WTC11 (cell line): ENCODE measurements around the gene SHBG. TPM values are rescaled to one million over a fixed set of nuclear protein-coding genes. Genes with fewer than 3 reads are reported as not detected.
A peak's percentile ranks its signal among the peaks of the same experiment; 100 is the strongest.

ENCODE experiments used
- ATAC-seq: fragments of 200-7000 bp; cut with Tn5 transposase; 2 replicates; pipeline ENCODE4 v1.10.0; 2021; ENCODE audit warnings: mild to moderate bottlenecking, moderate library complexity
- CTCF ChIA-PET: fragments of 300-600 bp; sonication (Branson Sonifier 250); formaldehyde crosslinking; loops from one replicate; lab custom pipeline; 2021; ENCODE audit warnings: antibody characterized with exemption; lab: Charles Lee
- POLR2A ChIA-PET: fragments of 350-600 bp; sonication (Branson Sonifier 250); formaldehyde crosslinking; loops from one replicate; lab custom pipeline; 2021; ENCODE audit warnings: antibody characterized with exemption; lab: Charles Lee
- DNase-seq: peaks from one replicate; pipeline ENCODE4 v3.0.0; 2021; ENCODE audit warnings: low spot score
- H3K27ac Mint-ChIP-seq: 2 replicates; pipeline ENCODE4 v1.8.0; 2021; ENCODE audit warnings: mixed read lengths
- H3K27me3 Mint-ChIP-seq: 2 replicates; pipeline ENCODE4 v1.8.0; 2021; ENCODE audit warnings: low read depth, mild to moderate bottlenecking, moderate library complexity, mixed read lengths
- H3K36me3 Mint-ChIP-seq: 2 replicates; pipeline ENCODE4 v1.8.0; 2021; ENCODE audit warnings: mixed read lengths
- H3K4me1 Mint-ChIP-seq: 2 replicates; pipeline ENCODE4 v1.8.0; 2022; ENCODE audit warnings: mixed read lengths
- H3K4me3 Mint-ChIP-seq: 2 replicates; pipeline ENCODE4 v1.8.0; 2021; ENCODE audit warnings: mild to moderate bottlenecking, moderate library complexity, mixed read lengths
- H3K9me3 Mint-ChIP-seq: 2 replicates; pipeline ENCODE4 v1.8.0; 2021; ENCODE audit warnings: mixed read lengths
- EMX1 ChIP-seq: fragments of 250-450 bp; sonication (Bioruptor Pico); IDR thresholded peaks from 2 replicates; pipeline ENCODE4 v1.8.0; 2021; ENCODE audit warnings: mild to moderate bottlenecking
- ETV6 ChIP-seq: sonication (generic); formaldehyde crosslinking; IDR thresholded peaks from 2 replicates; pipeline ENCODE4 v1.8.1; 2022; ENCODE audit warnings: mild to moderate bottlenecking, missing genetic modification reagents
- GABPB1 ChIP-seq: sonication (generic); formaldehyde crosslinking; IDR thresholded peaks from 2 replicates; pipeline ENCODE4 v1.8.1; 2023; ENCODE audit warnings: mild to moderate bottlenecking, missing genetic modification reagents
- JAZF1 ChIP-seq: fragments of 250-450 bp; sonication (Bioruptor Pico); IDR thresholded peaks from 2 replicates; pipeline ENCODE4 v1.9.0; 2021; ENCODE audit warnings: moderate library complexity, mild to moderate bottlenecking, inconsistent platforms
- SP1 ChIP-seq: sonication (generic); formaldehyde crosslinking; conservative IDR thresholded peaks from 2 replicates; pipeline ENCODE4 v1.8.1; 2022; ENCODE audit warnings: missing genetic modification reagents
- TEAD1 ChIP-seq: sonication (generic); formaldehyde crosslinking; IDR thresholded peaks from 2 replicates; pipeline ENCODE4 v1.8.0; 2022; ENCODE audit warnings: mild to moderate bottlenecking, missing genetic modification reagents
- TP53 ChIP-seq: sonication (generic); formaldehyde crosslinking; IDR thresholded peaks from 2 replicates; pipeline ENCODE4 v1.8.1; 2023; ENCODE audit warnings: mild to moderate bottlenecking, missing genetic modification reagents
- total RNA-seq: library from RNA; stranded (reverse); gene quantifications from 3 replicates; pipeline ENCODE4 v1.2.3, GENCODE V29; 2021
- TF ChIP-seq, protein P1 (sequence below): sonication (generic); formaldehyde crosslinking; IDR thresholded peaks from 2 replicates; pipeline ENCODE4 v1.8.1; 2023; ENCODE audit warnings: mild to moderate bottlenecking, missing genetic modification reagents, moderate library complexity
- TF ChIP-seq, protein P2 (sequence below): sonication (generic); formaldehyde crosslinking; IDR thresholded peaks from 2 replicates; pipeline ENCODE4 v1.8.0; 2022; ENCODE audit warnings: mild to moderate bottlenecking, missing genetic modification reagents

SHBG gene
- total RNA-seq, 1 experiment from 2014 or later = 0.83 TPM

DNA sequence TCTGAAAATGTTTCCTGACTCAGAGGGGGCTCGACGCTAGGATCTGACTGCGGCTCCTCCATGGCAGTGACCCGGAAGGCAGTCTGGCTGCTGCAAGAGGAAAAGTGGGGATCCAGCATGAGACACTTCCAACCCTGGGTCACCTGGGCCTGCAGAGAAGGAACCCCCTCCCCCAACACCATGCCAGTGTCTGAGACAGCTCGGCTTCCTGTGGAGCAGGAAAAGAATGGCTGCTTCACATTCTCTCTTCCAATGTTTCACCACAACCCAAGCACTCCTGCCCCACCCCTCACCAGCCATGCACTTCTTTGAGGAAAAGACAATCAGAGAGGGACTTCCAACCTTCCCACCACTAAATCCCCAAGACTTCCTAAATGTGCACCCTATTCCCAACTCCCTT, 46.6 kb downstream of the SHBG start:
- H3K4me3 Mint-ChIP-seq = peak overlapping the region; percentile 57
- peak; percentile 51 for ATAC-seq
- peaks cover 10% of the 10 kb centered on the region for H3K9me3 Mint-ChIP-seq
- ChIA-PET CTCF (interaction anchor here (0.7 to 4.5 kb wide), 10 partner anchors 9 to 62 kb away, joined by 3 to 43 read pairs (median 5); partner anchors contain the start of genes ATP1B2, FXR2, SAT2 and TP53), POLR2A (interaction anchor here (0.7 to 4.0 kb wide), 4 partner anchors 11 to 72 kb away, joined by 3 to 29 read pairs (median 4); partner anchors contain the start of genes TP53 and WRAP53)
- H3K36me3 Mint-ChIP-seq = peaks cover 37% of the 10 kb centered on the region
- H3K27ac Mint-ChIP-seq = peak overlapping the region; percentile 98
- no peaks in the 10 kb centered on the region; the same call in 1 of the 2 replicates for H3K27me3 Mint-ChIP-seq
- TF ChIP-seq EMX1 (CRISPR knock-in tag) = no peak
- TF ChIP-seq, protein P1, sequence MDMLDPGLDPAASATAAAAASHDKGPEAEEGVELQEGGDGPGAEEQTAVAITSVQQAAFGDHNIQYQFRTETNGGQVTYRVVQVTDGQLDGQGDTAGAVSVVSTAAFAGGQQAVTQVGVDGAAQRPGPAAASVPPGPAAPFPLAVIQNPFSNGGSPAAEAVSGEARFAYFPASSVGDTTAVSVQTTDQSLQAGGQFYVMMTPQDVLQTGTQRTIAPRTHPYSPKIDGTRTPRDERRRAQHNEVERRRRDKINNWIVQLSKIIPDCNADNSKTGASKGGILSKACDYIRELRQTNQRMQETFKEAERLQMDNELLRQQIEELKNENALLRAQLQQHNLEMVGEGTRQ (CRISPR knock-in tag) = 0 out of 2 replicates have a peak, but pooled peaks have one; percentile 15
- peaks cover 46% of the 10 kb centered on the region for H3K4me1 Mint-ChIP-seq
- DNase-seq = peak; percentile 50

DNA sequence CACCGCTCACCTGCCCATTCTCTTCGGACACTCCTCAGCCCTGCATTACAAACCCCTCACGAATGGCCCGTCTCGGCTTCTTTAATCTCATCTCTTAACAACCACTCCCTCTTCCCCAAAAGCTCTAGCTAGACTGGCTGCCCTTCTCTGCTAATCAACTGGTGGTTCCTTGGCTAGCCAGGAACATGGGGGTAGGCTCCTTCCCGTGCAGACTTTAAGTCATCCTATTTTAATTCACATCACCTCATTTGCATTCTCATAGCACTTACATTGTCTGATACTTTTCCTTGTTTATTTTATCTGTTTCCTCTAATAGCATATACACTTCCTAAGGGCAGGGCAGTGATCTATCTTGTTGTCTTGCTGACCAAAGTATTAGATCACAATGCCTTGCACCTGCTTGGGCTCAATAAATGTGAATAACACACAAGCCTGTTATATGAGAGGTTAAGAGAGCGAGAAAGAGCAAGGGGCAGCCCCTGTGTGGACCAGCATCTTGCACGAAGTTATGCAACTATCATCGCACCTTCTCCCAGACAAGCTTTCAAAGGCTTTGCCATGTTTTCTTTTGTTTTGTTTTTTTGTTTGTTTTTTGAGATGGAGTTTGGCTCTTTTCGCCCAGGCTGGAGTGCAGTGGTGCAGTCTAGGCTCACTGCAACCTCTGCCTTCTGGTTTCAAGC, 47.6 kb downstream of the SHBG start:
- Mint-ChIP-seq H3K27me3 (no peaks in the 10 kb centered on the region; the same call in 1 of the 2 replicates), H3K4me1 (peaks cover 48% of the 10 kb centered on the region), H3K4me3 (peak overlapping the region; percentile 57), H3K36me3 (peaks cover 33% of the 10 kb centered on the region), H3K27ac (peak overlapping the region; percentile 98), H3K9me3 (peaks cover 10% of the 10 kb centered on the region)
- DNase-seq (peak; percentile 44), ATAC-seq (peak; percentile 87)
- ChIA-PET CTCF (interaction anchor here (0.7 to 4.5 kb wide), 14 partner anchors 10 to 322 kb away, joined by 3 to 43 read pairs (median 4); partner anchors contain the start of genes ATP1B2, FXR2, SAT2 and SHBG), POLR2A (interaction anchor here (0.9 to 4.0 kb wide), 4 partner anchors 10 to 43 kb away, joined by 3 to 29 read pairs (median 6); partner anchors contain the start of genes ATP1B2, TP53 and WRAP53)
- peak; percentile 64; the same call in 1 of the 2 replicates for TF ChIP-seq TEAD1 (CRISPR knock-in tag)
- TF ChIP-seq JAZF1 (CRISPR knock-in tag) = no peak
- TF ChIP-seq GABPB1 (CRISPR knock-in tag) = no peak
- 0 out of 2 replicates have a peak, but pooled peaks have one; percentile 52 for TF ChIP-seq ETV6 (CRISPR knock-in tag)
- TF ChIP-seq TP53 (CRISPR knock-in tag) = 0 out of 2 replicates have a peak, but pooled peaks have one; percentile 24
- TF ChIP-seq SP1 (CRISPR knock-in tag) = 0 out of 2 replicates have a peak, but pooled peaks have one; percentile 18
- TF ChIP-seq, protein P2, sequence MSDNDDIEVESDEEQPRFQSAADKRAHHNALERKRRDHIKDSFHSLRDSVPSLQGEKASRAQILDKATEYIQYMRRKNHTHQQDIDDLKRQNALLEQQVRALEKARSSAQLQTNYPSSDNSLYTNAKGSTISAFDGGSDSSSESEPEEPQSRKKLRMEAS (CRISPR knock-in tag) = peak; percentile 24; the same call in 1 of the 2 replicates

Other genes with a start within 250 kb of the SHBG start
- 9.3 to 11.8 TPM (median 10.7 TPM) in 3 replicates for gene TNK1, start 249.0 kb upstream of the SHBG start, total RNA-seq
- 34.1 to 42.7 TPM (median 37.6 TPM) in 3 replicates for gene PLSCR3, start 235.6 kb upstream of the SHBG start, total RNA-seq
- 132 to 180 TPM (median 178 TPM) in 3 replicates for gene TMEM256, start 226.0 kb upstream of the SHBG start, total RNA-seq
- 76.7 to 112 TPM (median 96.9 TPM) in 3 replicates for gene NLGN2, start 222.3 kb upstream of the SHBG start, total RNA-seq
- 0.18 to 0.35 TPM in 2 of 3 replicates, not detected in the other for gene SPEM1, start 209.8 kb upstream of the SHBG start, total RNA-seq
- gene SPEM2, start 204.5 kb upstream of the SHBG start, total RNA-seq = 0.13 TPM in 1 of 3 replicates, not detected in the others
- gene SPEM3, start 201.3 kb upstream of the SHBG start, total RNA-seq = not detected in 3 replicates
- gene TMEM102, start 194.7 kb upstream of the SHBG start, total RNA-seq = 13.5 to 15.3 TPM (median 13.9 TPM) in 3 replicates
- 19.8 to 29.1 TPM (median 28.0 TPM) in 3 replicates for gene FGF11, start 190.6 kb upstream of the SHBG start, total RNA-seq
- gene CHRNB1, start 185.1 kb upstream of the SHBG start, total RNA-seq = 16.0 to 21.5 TPM (median 20.8 TPM) in 3 replicates
- 14.6 to 17.0 TPM (median 16.2 TPM) in 3 replicates for gene ZBTB4, start 150.5 kb upstream of the SHBG start, total RNA-seq
- 0.16 to 0.26 TPM (median 0.18 TPM) in 3 replicates for gene SLC35G6, start 148.7 kb upstream of the SHBG start, total RNA-seq
- 166 to 170 TPM (median 170 TPM) in 3 replicates for gene POLR2A, start 145.8 kb upstream of the SHBG start, total RNA-seq
- 8.1 to 10.5 TPM (median 10.2 TPM) in 3 replicates for gene TNFSF12, start 81.1 kb upstream of the SHBG start, total RNA-seq
- gene TNFSF13, start 71.4 kb upstream of the SHBG start, total RNA-seq = 2.2 to 3.2 TPM (median 2.9 TPM) in 3 replicates
- 72.2 to 85.4 TPM (median 75.2 TPM) in 3 replicates for gene SENP3, start 68.2 kb upstream of the SHBG start, total RNA-seq
- gene CD68, start 50.5 kb upstream of the SHBG start, total RNA-seq = 0.41 to 0.87 TPM (median 0.72 TPM) in 3 replicates
- 55.3 to 57.7 TPM (median 57.0 TPM) in 3 replicates for gene MPDU1, start 46.3 kb upstream of the SHBG start, total RNA-seq
- 15.2 to 19.9 TPM (median 17.5 TPM) in 3 replicates for gene SOX15, start 40.0 kb upstream of the SHBG start, total RNA-seq
- gene FXR2, start 15.2 kb upstream of the SHBG start, total RNA-seq = 32.5 to 35.1 TPM (median 33.3 TPM) in 3 replicates
- 68.3 to 75.8 TPM (median 73.1 TPM) in 3 replicates for gene SAT2, start 2.3 kb upstream of the SHBG start, total RNA-seq
- gene ATP1B2, start 20.8 kb downstream of the SHBG start, total RNA-seq = 29.1 to 37.5 TPM (median 35.9 TPM) in 3 replicates
- 173 to 179 TPM (median 176 TPM) in 3 replicates for gene TP53, start 57.4 kb downstream of the SHBG start, total RNA-seq
- 35.5 to 37.3 TPM (median 37.2 TPM) in 3 replicates for gene WRAP53, start 58.3 kb downstream of the SHBG start, total RNA-seq
- 14.3 to 14.7 TPM (median 14.5 TPM) in 3 replicates for gene EFNB3, start 75.1 kb downstream of the SHBG start, total RNA-seq
- 0.17 to 0.34 TPM (median 0.27 TPM) in 3 replicates for gene DNAH2, start 87.6 kb downstream of the SHBG start, total RNA-seq
- 13.2 to 16.1 TPM (median 15.8 TPM) in 3 replicates for gene KDM6B, start 204.1 kb downstream of the SHBG start, total RNA-seq
- 2.9 to 3.9 TPM (median 3.6 TPM) in 3 replicates for gene TMEM88, start 224.9 kb downstream of the SHBG start, total RNA-seq
- gene NAA38, start 227.4 kb downstream of the SHBG start, total RNA-seq = 41.8 to 46.3 TPM (median 43.4 TPM) in 3 replicates
- gene CYB5D1, start 227.9 kb downstream of the SHBG start, total RNA-seq = 14.0 to 15.2 TPM (median 14.3 TPM) in 3 replicates